ENCODE measurements around the gene CLSTN2.

DNA sequence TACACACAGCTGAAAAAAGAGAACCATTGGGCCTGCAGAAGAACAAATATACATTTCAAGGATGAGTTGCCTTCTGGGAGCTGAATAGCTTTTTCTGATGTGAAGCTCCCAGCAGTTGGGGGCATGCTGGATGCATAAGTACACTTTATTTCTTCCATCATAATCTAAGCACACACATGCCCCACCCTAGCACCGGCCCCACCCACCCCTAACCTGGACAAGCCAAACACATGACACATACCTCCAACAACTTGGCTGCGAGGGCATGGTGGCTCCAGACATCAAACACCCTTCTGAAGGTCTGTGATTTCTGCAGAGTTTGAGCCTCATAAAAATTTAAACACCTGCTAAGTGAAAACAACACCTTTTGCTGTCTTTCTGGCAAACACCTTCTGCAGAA lies 435.7 kb downstream of the CLSTN2 start:
- TF ChIP-seq POLR2A (IDR thresholded peaks at IDR 0.05; ENCODE audit: borderline replicate concordance, extremely low read depth, insufficient read depth, insufficient read length) (no peak), EZH2phosphoT487 (IDR thresholded peaks at IDR 0.05; ENCODE audit: borderline replicate concordance) (no peak)
- TF ChIP-seq, protein P1, sequence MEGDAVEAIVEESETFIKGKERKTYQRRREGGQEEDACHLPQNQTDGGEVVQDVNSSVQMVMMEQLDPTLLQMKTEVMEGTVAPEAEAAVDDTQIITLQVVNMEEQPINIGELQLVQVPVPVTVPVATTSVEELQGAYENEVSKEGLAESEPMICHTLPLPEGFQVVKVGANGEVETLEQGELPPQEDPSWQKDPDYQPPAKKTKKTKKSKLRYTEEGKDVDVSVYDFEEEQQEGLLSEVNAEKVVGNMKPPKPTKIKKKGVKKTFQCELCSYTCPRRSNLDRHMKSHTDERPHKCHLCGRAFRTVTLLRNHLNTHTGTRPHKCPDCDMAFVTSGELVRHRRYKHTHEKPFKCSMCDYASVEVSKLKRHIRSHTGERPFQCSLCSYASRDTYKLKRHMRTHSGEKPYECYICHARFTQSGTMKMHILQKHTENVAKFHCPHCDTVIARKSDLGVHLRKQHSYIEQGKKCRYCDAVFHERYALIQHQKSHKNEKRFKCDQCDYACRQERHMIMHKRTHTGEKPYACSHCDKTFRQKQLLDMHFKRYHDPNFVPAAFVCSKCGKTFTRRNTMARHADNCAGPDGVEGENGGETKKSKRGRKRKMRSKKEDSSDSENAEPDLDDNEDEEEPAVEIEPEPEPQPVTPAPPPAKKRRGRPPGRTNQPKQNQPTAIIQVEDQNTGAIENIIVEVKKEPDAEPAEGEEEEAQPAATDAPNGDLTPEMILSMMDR (IDR thresholded peaks at IDR 0.05 in 2 of 3, conservative IDR thresholded peaks at IDR 0.05 in 1 of 3; ENCODE audit: borderline replicate concordance in 1 of 3, insufficient read depth in 1 of 3, low read depth in 2 of 3, low read length in 2 of 3): no peak
- TF ChIP-seq, protein P2, sequence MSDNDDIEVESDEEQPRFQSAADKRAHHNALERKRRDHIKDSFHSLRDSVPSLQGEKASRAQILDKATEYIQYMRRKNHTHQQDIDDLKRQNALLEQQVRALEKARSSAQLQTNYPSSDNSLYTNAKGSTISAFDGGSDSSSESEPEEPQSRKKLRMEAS (IDR thresholded peaks at IDR 0.05): no peak

All from HCT116 (cell line).